Bronchial epithelial cell (primary cell): ENCODE measurements around the gene FNDC3B. TPM values are rescaled to one million over a fixed set of nuclear protein-coding genes. Genes with fewer than 3 reads are reported as not detected.

Source experiments
- DNase-seq: peaks from one replicate; pipeline ENCODE4 v3.0.0-alpha.2; 2010; ENCODE audit warnings: low read depth
- FAIRE-seq: peaks from 2 replicates; lab custom pipeline; 2011; peaks lifted over from hg19 to GRCh38; lab: Jason Lieb, UNC
- H3K27me3 ChIP-seq: 2 replicates; pipeline ENCODE4 v1.5.1; 2011; ENCODE audit warnings: low read length; ENCODE audit not compliant: control insufficient read depth, insufficient read depth
- H3K36me3 ChIP-seq: 2 replicates; pipeline ENCODE4 v1.5.1; 2011; ENCODE audit warnings: low read length; ENCODE audit not compliant: control insufficient read depth, insufficient read depth
- H3K4me3 ChIP-seq: 2 replicates; pipeline ENCODE4 v1.5.1; 2011; ENCODE audit warnings: mild to moderate bottlenecking, low read depth, low read length, control low read depth
- total RNA-seq: library from RNA; depleted of rRNA; stranded (reverse); fragments of >200 nt; gene quantifications from 2 replicates; pipeline ENCODE4 v1.2.1, GENCODE V29; 2014
- TF ChIP-seq, protein P1 (sequence below): IDR thresholded peaks from 2 replicates; pipeline ENCODE4 v1.5.1; 2011; ENCODE audit warnings: mild to moderate bottlenecking, moderate library complexity, low read length, control low read depth, inconsistent platforms; ENCODE audit not compliant: insufficient read depth, severe bottlenecking

The FNDC3B gene
- total RNA-seq, 1 donor from 2014 or later, result 39.2 TPM

DNA sequence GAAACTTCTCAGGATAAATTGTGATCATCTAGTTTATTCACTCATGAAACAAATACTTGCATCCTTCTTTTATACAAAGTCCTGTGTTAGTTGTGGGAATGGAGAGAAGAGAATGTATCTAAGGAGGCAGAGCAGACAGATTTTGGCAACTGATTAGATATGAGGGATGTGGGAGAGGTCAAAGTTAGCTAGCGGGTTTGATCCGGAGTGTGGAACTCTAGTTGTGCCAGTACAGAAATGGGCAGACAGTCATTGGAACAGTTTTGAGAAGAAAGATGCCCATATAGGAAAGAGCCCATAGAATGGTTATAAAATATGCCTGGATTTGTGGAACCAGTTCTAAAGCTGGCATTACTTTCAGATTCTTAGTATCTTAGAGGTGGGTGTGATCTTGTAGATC lies 141.1 kb downstream of the FNDC3B start:
- TF ChIP-seq, protein P1, sequence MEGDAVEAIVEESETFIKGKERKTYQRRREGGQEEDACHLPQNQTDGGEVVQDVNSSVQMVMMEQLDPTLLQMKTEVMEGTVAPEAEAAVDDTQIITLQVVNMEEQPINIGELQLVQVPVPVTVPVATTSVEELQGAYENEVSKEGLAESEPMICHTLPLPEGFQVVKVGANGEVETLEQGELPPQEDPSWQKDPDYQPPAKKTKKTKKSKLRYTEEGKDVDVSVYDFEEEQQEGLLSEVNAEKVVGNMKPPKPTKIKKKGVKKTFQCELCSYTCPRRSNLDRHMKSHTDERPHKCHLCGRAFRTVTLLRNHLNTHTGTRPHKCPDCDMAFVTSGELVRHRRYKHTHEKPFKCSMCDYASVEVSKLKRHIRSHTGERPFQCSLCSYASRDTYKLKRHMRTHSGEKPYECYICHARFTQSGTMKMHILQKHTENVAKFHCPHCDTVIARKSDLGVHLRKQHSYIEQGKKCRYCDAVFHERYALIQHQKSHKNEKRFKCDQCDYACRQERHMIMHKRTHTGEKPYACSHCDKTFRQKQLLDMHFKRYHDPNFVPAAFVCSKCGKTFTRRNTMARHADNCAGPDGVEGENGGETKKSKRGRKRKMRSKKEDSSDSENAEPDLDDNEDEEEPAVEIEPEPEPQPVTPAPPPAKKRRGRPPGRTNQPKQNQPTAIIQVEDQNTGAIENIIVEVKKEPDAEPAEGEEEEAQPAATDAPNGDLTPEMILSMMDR, result no peak
- H3K27me3 ChIP-seq, result no peaks in the 10 kb centered on the region
- FAIRE-seq, result no peak
- no peak overlapping the region for H3K4me3 ChIP-seq
- DNase-seq, result no peak
- no peaks in the 10 kb centered on the region for H3K36me3 ChIP-seq

DNA sequence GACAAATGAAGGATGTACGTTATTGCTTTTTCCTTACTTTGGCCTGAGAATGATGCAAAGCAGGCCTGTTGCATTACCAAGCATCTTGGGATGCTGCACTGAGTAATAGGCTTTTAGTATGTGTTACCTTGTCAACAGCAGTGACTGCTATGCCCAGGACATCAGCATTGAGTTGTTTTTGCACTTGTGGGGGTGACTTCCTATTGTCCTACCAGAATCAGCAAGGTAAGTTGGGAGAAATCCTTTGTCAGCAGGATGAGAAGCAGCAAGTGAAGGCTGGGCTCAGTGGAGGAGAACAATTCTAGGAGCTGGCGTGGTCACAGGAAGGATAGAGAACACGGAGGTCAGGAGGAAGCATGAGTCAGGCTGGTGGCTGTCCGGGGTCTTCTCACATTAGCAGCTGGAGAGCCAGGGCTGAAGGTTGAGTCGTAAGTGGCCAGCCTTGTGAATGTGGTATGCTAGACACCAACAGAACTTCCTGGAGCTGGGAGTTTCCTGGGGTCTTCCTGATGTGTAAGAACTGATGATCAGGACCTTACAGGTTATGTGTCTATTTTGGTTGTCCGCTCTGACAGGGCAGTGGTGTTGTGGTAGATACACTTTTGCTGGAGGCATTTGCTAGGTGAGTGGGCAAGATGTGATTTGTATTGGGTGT lies 142.7 kb downstream of the FNDC3B start:
- H3K36me3 ChIP-seq, result no peaks in the 10 kb centered on the region
- no peaks in the 10 kb centered on the region for H3K27me3 ChIP-seq
- peak; percentile 46 for DNase-seq
- no peak overlapping the region for H3K4me3 ChIP-seq
- no peak for FAIRE-seq
- TF ChIP-seq, protein P1, result no peak

DNA sequence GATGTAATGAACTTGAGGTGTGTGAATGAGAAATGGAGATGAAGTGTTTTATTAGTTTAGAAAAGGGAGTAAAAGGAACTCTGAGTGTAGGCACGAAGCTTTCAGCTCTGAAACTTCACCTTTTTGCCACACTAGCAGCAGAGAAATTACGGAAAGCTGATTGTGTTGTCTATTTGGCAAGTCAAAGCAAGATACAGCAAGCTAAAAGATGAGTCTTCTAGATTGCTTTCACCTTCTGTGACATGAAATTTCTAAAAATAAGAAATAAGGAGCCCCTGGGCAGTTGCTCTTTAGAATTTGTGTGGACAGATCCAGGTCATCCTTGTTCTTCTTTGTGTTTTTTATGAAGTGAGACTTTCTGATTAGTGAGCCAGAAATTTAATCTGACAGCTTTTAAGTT lies 143.4 kb downstream of the FNDC3B start:
- H3K27me3 ChIP-seq, result no peaks in the 10 kb centered on the region
- no peak overlapping the region for H3K4me3 ChIP-seq
- DNase-seq (peak; percentile 22), FAIRE-seq (no peak)
- no peaks in the 10 kb centered on the region for H3K36me3 ChIP-seq
- TF ChIP-seq, protein P1, result no peak

DNA sequence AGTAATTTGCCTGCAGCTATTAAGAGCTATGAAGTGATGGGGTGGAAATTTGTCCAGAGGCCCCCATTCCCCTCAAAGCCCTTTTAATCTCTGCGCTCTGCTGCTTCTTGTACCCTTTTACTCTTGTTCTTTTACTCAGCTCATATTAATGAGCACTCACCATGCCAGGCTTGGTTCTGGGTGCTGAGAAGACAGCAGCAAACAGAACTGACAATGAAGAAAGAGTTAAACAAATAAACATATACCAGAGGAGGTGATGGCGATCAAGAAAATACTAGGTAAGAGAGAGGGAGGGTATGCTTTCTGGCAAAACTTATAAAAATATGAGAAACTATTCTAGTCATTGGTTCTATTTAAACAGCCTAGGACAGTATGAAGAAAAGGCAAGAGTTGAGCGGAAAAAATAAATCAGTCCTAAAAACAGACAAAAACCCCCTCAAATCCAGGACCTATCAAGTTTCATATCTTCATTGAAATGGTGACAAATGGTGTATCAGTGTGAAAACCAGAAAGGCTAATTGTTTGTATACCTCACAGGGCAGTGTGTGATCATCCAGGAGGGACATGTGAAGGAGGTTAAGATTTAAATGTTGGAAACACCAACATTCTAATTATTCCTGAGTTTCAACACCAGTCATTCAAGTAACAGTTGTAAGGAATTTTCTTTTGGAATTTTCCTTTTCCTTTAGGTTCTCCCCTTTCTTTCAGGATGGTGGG lies 144.9 kb downstream of the FNDC3B start:
- Histone ChIP-seq H3K4me3 (no peak overlapping the region), H3K27me3 (no peaks in the 10 kb centered on the region), H3K36me3 (no peaks in the 10 kb centered on the region)
- DNase-seq (no peak), FAIRE-seq (no peak)
- TF ChIP-seq, protein P1, result no peak

DNA sequence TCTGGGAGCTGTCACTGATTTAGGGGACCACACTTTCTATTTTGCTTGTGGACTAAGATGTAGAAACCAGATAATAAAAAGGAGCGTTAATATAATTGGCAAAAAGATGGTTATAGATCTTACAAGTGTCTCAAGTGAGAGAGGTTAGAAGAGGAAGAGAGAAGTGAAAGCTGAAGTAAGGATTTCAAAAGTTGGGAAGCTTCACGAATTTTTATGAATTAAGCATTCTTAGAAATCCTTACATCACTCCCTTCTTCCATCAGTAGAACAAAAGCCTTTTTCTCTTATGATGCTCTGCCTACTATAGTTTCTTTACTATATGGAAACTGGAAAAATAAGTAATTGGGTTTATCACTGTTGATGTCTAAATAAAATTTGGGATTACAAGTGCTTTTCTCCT lies 146.5 kb downstream of the FNDC3B start:
- no peak for DNase-seq
- Histone ChIP-seq H3K27me3 (no peaks in the 10 kb centered on the region), H3K36me3 (no peaks in the 10 kb centered on the region), H3K4me3 (no peak overlapping the region)
- FAIRE-seq, result no peak
- TF ChIP-seq, protein P1, result no peak
